ENCODE results near the gene FAM89B.

DNA sequence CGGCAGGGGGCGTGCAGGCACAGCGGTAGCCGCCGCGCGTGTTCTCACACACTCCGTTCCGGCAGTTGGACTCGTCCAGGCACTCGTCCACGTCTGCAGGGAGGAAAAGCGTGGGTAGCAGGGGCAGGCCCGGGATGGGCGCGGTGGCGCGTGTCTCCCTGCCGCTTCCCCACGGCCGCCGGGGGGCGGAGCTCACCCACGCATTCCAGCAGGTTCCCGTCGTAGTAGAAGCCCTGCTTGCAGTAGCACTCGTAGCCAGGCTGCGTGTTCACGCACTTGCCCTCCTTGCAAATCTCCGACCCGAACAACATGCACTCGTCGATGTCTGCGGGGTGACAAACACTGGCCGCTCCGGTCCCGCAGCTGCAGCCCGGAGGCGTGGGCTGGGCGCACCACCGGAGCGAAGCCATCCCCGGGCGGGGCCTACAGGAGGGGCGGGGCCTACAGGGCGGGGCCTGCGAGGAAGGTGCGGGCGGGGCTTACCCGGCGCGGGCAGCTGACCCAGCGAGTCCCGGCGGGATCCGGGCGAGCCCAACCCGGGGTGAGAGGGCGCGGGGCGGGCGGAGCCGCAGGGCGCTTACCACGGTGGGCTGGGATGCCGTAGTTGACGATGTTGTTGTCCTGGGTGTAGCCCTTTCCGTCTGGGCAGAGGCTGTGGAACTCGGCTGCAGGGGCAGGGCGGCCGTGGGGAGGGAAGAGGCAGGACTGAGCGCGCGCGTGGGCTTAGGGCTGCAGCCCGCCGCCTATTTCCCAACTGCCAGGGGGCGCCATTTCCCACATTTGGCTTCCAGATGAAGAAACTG, 31.8 kb upstream of the FAM89B start:
- TF ChIP-seq, protein P1, sequence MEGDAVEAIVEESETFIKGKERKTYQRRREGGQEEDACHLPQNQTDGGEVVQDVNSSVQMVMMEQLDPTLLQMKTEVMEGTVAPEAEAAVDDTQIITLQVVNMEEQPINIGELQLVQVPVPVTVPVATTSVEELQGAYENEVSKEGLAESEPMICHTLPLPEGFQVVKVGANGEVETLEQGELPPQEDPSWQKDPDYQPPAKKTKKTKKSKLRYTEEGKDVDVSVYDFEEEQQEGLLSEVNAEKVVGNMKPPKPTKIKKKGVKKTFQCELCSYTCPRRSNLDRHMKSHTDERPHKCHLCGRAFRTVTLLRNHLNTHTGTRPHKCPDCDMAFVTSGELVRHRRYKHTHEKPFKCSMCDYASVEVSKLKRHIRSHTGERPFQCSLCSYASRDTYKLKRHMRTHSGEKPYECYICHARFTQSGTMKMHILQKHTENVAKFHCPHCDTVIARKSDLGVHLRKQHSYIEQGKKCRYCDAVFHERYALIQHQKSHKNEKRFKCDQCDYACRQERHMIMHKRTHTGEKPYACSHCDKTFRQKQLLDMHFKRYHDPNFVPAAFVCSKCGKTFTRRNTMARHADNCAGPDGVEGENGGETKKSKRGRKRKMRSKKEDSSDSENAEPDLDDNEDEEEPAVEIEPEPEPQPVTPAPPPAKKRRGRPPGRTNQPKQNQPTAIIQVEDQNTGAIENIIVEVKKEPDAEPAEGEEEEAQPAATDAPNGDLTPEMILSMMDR (IDR thresholded peaks at IDR 0.05; ENCODE audit: extremely low read depth in 1 of 2, insufficient read depth in 1 of 2, low read depth in 1 of 2, low read length in 2 of 2) = peak; percentile 85 to 91
- TF ChIP-seq POLR2A (IDR thresholded peaks at IDR 0.05; ENCODE audit: low read depth, low read length) (no peak), FOS (IDR thresholded peaks at IDR 0.05; ENCODE audit: borderline replicate concordance, insufficient read depth, low read length) (no peak), JUN (IDR thresholded peaks at IDR 0.05; ENCODE audit: borderline replicate concordance, insufficient read depth, insufficient read length, low read depth) (no peak)

Data from endothelial cell of umbilical vein (primary cell).